H1 (cell line): ENCODE results near the gene FNIP2.

Source experiments
- CTCF ChIP-seq, 3 experiments: IDR thresholded peaks; 1 replicate in 2 of 3; 2 replicates in 1 of 3; pipeline versions ENCODE4 v1.5.1 to v1.6.1; 2011; ENCODE audit warnings: low read length in 3 of 3, mild to moderate bottlenecking in 3 of 3, inconsistent platforms in 2 of 3, low read depth in 1 of 3, moderate library complexity in 1 of 3; ENCODE audit not compliant: insufficient read depth in 1 of 3; ENCODE audit errors: control extremely low read depth in 1 of 3
- EZH2 ChIP-seq: fragments of 200-600 bp; sonication (generic); IDR thresholded peaks from 2 replicates; pipeline ENCODE4 v1.7.1; 2012; ENCODE audit warnings: low read depth, mild to moderate bottlenecking, moderate library complexity, low read length, inconsistent platforms; ENCODE audit not compliant: severe bottlenecking
- HDAC2 ChIP-seq, 2 experiments: fragments of 300-600 bp in 1 of 2; sonication (generic) in 1 of 2; IDR thresholded peaks; 2 replicates each; pipeline ENCODE4 v1.6.1; 2011 to 2012; ENCODE audit warnings: low read depth in 2 of 2, low read length in 2 of 2, mild to moderate bottlenecking in 2 of 2, moderate library complexity in 2 of 2, borderline replicate concordance in 1 of 2, inconsistent platforms in 1 of 2
- RAD21 ChIP-seq, 2 experiments: IDR thresholded peaks in 1 of 2; conservative IDR thresholded peaks in 1 of 2; 2 replicates each; pipeline ENCODE4 v1.6.1; 2011; ENCODE audit warnings: low read depth in 2 of 2, low read length in 2 of 2, improper control_type of control experiment in 1 of 2, inconsistent platforms in 1 of 2, mild to moderate bottlenecking in 1 of 2, moderate library complexity in 1 of 2
- SRF ChIP-seq: IDR thresholded peaks from 2 replicates; pipeline ENCODE4 v1.6.1; 2011; ENCODE audit warnings: mild to moderate bottlenecking, low read depth, low read length, moderate library complexity
- TAF1 ChIP-seq: IDR thresholded peaks from 2 replicates; pipeline ENCODE4 v1.6.1; 2011; ENCODE audit warnings: mild to moderate bottlenecking, low read depth, low read length
- USF2 ChIP-seq: IDR thresholded peaks from 2 replicates; pipeline ENCODE4 v1.6.1; 2011; ENCODE audit warnings: low read length, improper control_type of control experiment

- TF ChIP-seq USF2 (no peak), RAD21 (IDR thresholded peaks at IDR 0.05 in 1 of 2, conservative IDR thresholded peaks at IDR 0.05 in 1 of 2; ENCODE audit: low read depth in 2 of 2, low read length in 2 of 2) (no peak), CTCF (IDR thresholded peaks at IDR 0.05; ENCODE audit: control extremely low read depth in 1 of 3, insufficient read depth in 1 of 3, low read depth in 1 of 3, low read length in 3 of 3) (no peak), EZH2 (no peak), HDAC2 (IDR thresholded peaks at IDR 0.05; ENCODE audit: borderline replicate concordance in 1 of 2, low read depth in 2 of 2, low read length in 2 of 2) (no peak), TAF1 (no peak), SRF (no peak)
Measured at GRCh38 chr4:158808399-158808798, 39.6 kb downstream of the FNIP2 start.
